Rectal smooth muscle tissue (tissue), 1 donor: ENCODE measurements around the gene MAEA.
"Not testable (repeated sequence)": the region's sequence is repeated elsewhere in the genome, so short reads cannot be mapped to it uniquely, and the experiment has no call there.

ENCODE experiments used
- H3K27ac ChIP-seq: one replicate; pipeline ENCODE4 v1.7.0; 2013; ENCODE audit warnings: low read depth, low read length, inconsistent platforms
- H3K27me3 ChIP-seq: one replicate; pipeline ENCODE4 v1.7.0; 2013; ENCODE audit warnings: low read length; ENCODE audit not compliant: control insufficient read depth, insufficient read depth
- H3K36me3 ChIP-seq: one replicate; pipeline ENCODE4 v1.7.0; 2013; ENCODE audit warnings: low read length; ENCODE audit not compliant: control insufficient read depth, insufficient read depth
- H3K4me1 ChIP-seq: one replicate; pipeline ENCODE4 v1.7.0; 2013; ENCODE audit warnings: low read length; ENCODE audit not compliant: control insufficient read depth, insufficient read depth
- H3K4me3 ChIP-seq: one replicate; pipeline ENCODE4 v1.7.0; 2013; ENCODE audit warnings: low read length
- H3K9ac ChIP-seq: one replicate; pipeline ENCODE4 v1.7.0; 2013; ENCODE audit warnings: low read length

Gene MAEA

GRCh38 chr4:1333851-1334578, 44.3 kb downstream of the MAEA start:
- H3K4me1 ChIP-seq, H3K4me3 ChIP-seq, H3K27me3 ChIP-seq, H3K9ac ChIP-seq, H3K27ac ChIP-seq: not testable (repeated sequence)
- H3K36me3 ChIP-seq, result peaks cover 41% of the 10 kb centered on the region

- Histone ChIP-seq H3K27ac (no peak overlapping the region), H3K27me3 (no peaks in the 10 kb centered on the region), H3K4me1 (no peaks in the 10 kb centered on the region), H3K9ac (no peak overlapping the region), H3K4me3 (no peak overlapping the region), H3K36me3 (peaks cover 45% of the 10 kb centered on the region)
These were observed 44.8 kb downstream of the MAEA start for GRCh38 chr4:1334579-1334895.

GRCh38 chr4:1335193-1335883, 45.6 kb downstream of the MAEA start:
- not testable (repeated sequence) for H3K9ac ChIP-seq, H3K27ac ChIP-seq, H3K4me3 ChIP-seq, H3K27me3 ChIP-seq, H3K4me1 ChIP-seq
- peaks cover 51% of the 10 kb centered on the region for H3K36me3 ChIP-seq

- no peak overlapping the region for H3K4me3 ChIP-seq
- H3K9ac ChIP-seq, result no peak overlapping the region
- no peaks in the 10 kb centered on the region for H3K4me1 ChIP-seq
- no peaks in the 10 kb centered on the region for H3K27me3 ChIP-seq
- no peak overlapping the region for H3K27ac ChIP-seq
- peaks cover 55% of the 10 kb centered on the region for H3K36me3 ChIP-seq
These were observed 46.4 kb downstream of the MAEA start for GRCh38 chr4:1336088-1336491.

GRCh38 chr4:1337376-1337831, 47.7 kb downstream of the MAEA start:
- Histone ChIP-seq H3K36me3 (peaks cover 55% of the 10 kb centered on the region), H3K9ac (no peak overlapping the region), H3K27ac (no peak overlapping the region), H3K27me3 (no peaks in the 10 kb centered on the region), H3K4me1 (no peaks in the 10 kb centered on the region), H3K4me3 (no peak overlapping the region)

- H3K27me3 ChIP-seq, result no peaks in the 10 kb centered on the region
- H3K9ac ChIP-seq, result no peak overlapping the region
- H3K36me3 ChIP-seq, result peaks cover 52% of the 10 kb centered on the region
- H3K4me3 ChIP-seq, result no peak overlapping the region
- H3K27ac ChIP-seq, result no peak overlapping the region
- H3K4me1 ChIP-seq, result no peaks in the 10 kb centered on the region
These were observed 48.5 kb downstream of the MAEA start for GRCh38 chr4:1337951-1338751.

- Histone ChIP-seq H3K4me3 (no peak overlapping the region), H3K4me1 (no peaks in the 10 kb centered on the region), H3K36me3 (peaks cover 52% of the 10 kb centered on the region), H3K9ac (no peak overlapping the region), H3K27me3 (no peaks in the 10 kb centered on the region), H3K27ac (no peak overlapping the region)
These were observed 49.2 kb downstream of the MAEA start for GRCh38 chr4:1338752-1339414.

GRCh38 chr4:1339489-1339888, 49.8 kb downstream of the MAEA start:
- Histone ChIP-seq H3K9ac (no peak overlapping the region), H3K4me3 (no peak overlapping the region), H3K27me3 (no peaks in the 10 kb centered on the region), H3K27ac (no peak overlapping the region), H3K36me3 (peaks cover 49% of the 10 kb centered on the region), H3K4me1 (no peaks in the 10 kb centered on the region)

GRCh38 chr4:1340181-1340747, 50.6 kb downstream of the MAEA start:
- Histone ChIP-seq H3K36me3 (peaks cover 45% of the 10 kb centered on the region), H3K9ac (no peak overlapping the region), H3K4me3 (no peak overlapping the region), H3K27ac (no peak overlapping the region), H3K27me3 (no peaks in the 10 kb centered on the region), H3K4me1 (no peaks in the 10 kb centered on the region)

GRCh38 chr4:1340861-1341260, 51.2 kb downstream of the MAEA start:
- no peak overlapping the region for H3K9ac ChIP-seq
- no peak overlapping the region for H3K4me3 ChIP-seq
- H3K27ac ChIP-seq, result no peak overlapping the region
- H3K4me1 ChIP-seq, result peaks cover 3% of the 10 kb centered on the region
- no peaks in the 10 kb centered on the region for H3K27me3 ChIP-seq
- H3K36me3 ChIP-seq, result peaks cover 45% of the 10 kb centered on the region

GRCh38 chr4:1342003-1342402, 52.3 kb downstream of the MAEA start:
- no peaks in the 10 kb centered on the region for H3K27me3 ChIP-seq
- no peak overlapping the region for H3K27ac ChIP-seq
- peaks cover 35% of the 10 kb centered on the region for H3K36me3 ChIP-seq
- peaks cover 3% of the 10 kb centered on the region for H3K4me1 ChIP-seq
- H3K9ac ChIP-seq, result no peak overlapping the region
- no peak overlapping the region for H3K4me3 ChIP-seq

GRCh38 chr4:1344696-1345095, 55.0 kb downstream of the MAEA start:
- H3K9ac ChIP-seq, result no peak overlapping the region
- H3K27me3 ChIP-seq, result no peaks in the 10 kb centered on the region
- no peak overlapping the region for H3K27ac ChIP-seq
- peaks cover 13% of the 10 kb centered on the region for H3K4me1 ChIP-seq
- H3K36me3 ChIP-seq, result peaks cover 14% of the 10 kb centered on the region
- H3K4me3 ChIP-seq, result no peak overlapping the region
